ENCODE results near the gene ITIH5. TPM values are rescaled to one million over a fixed set of nuclear protein-coding genes. Genes with fewer than 3 reads are reported as not detected.
"Not testable (repeated sequence)": the region's sequence is repeated elsewhere in the genome, so short reads cannot be mapped to it uniquely, and the experiment has no call there.

The ITIH5 gene
- polyA plus RNA-seq, 3 donors from 2014 or later = not detected

- H3K4me3 Mint-ChIP-seq = no peak overlapping the region
- no peaks in the 10 kb centered on the region for H3K9me3 Mint-ChIP-seq
- no peak for DNase-seq
- H3K4me1 Mint-ChIP-seq = no peaks in the 10 kb centered on the region
- no peaks in the 10 kb centered on the region for H3K36me3 Mint-ChIP-seq
- no peak overlapping the region for H3K27ac Mint-ChIP-seq
- H3K27me3 Mint-ChIP-seq (ENCODE audit: low read depth in 3 of 3) = peaks cover 5 to 20% (median 14%) of the 10 kb centered on the region in 3 donors
Observed at GRCh38 chr10:7700577-7701125, 33.9 kb upstream of the ITIH5 start.

- Mint-ChIP-seq H3K27ac (no peak overlapping the region), H3K9me3 (peaks cover 0 to 6% (median 3%) of the 10 kb centered on the region in 6 donors), H3K27me3 (ENCODE audit: low read depth in 3 of 3) (peaks cover 3 to 23% (median 6%) of the 10 kb centered on the region in 3 donors), H3K4me3 (no peak overlapping the region), H3K36me3 (peaks cover 0 to 6% (median 0%) of the 10 kb centered on the region in 3 donors), H3K4me1 (no peaks in the 10 kb centered on the region)
- DNase-seq = no peak
Observed at GRCh38 chr10:7697426-7697825, 30.7 kb upstream of the ITIH5 start.

- no peak overlapping the region for H3K27ac Mint-ChIP-seq
- peaks cover 0 to 7% (median 3%) of the 10 kb centered on the region in 6 donors for H3K9me3 Mint-ChIP-seq
Observed at GRCh38 chr10:7696545-7696944, 29.8 kb upstream of the ITIH5 start.

GRCh38 chr10:7693194-7693593 is 26.4 kb upstream of the ITIH5 start:
- not testable (repeated sequence) for DNase-seq, H3K4me1 Mint-ChIP-seq, H3K36me3 Mint-ChIP-seq, H3K4me3 Mint-ChIP-seq, H3K27ac Mint-ChIP-seq
- H3K9me3 Mint-ChIP-seq = peaks cover 0 to 11% (median 3%) of the 10 kb centered on the region in 6 donors
- H3K27me3 Mint-ChIP-seq (ENCODE audit: low read depth in 3 of 3) = peaks cover 5 to 14% (median 5%) of the 10 kb centered on the region in 3 donors

More at GRCh38 chr10:7696545-7696944, 29.8 kb upstream of the ITIH5 start:
- Mint-ChIP-seq H3K36me3 (peaks cover 0 to 6% (median 0%) of the 10 kb centered on the region in 3 donors), H3K4me3 (no peak overlapping the region), H3K4me1 (no peaks in the 10 kb centered on the region), H3K27me3 (ENCODE audit: low read depth in 3 of 3) (peaks cover 4 to 20% (median 5%) of the 10 kb centered on the region in 3 donors)
- DNase-seq = no peak

- not testable (repeated sequence) for DNase-seq, H3K4me1 Mint-ChIP-seq, H3K27ac Mint-ChIP-seq, H3K36me3 Mint-ChIP-seq, H3K4me3 Mint-ChIP-seq
- peaks cover 2 to 14% (median 2%) of the 10 kb centered on the region in 3 donors for H3K27me3 Mint-ChIP-seq (ENCODE audit: low read depth in 3 of 3)
- peaks cover 0 to 11% (median 3%) of the 10 kb centered on the region in 6 donors for H3K9me3 Mint-ChIP-seq
Observed at GRCh38 chr10:7692368-7692767, 25.6 kb upstream of the ITIH5 start.

- not testable (repeated sequence) for H3K27ac Mint-ChIP-seq, H3K4me1 Mint-ChIP-seq, H3K36me3 Mint-ChIP-seq, H3K4me3 Mint-ChIP-seq, DNase-seq
- Mint-ChIP-seq H3K27me3 (ENCODE audit: low read depth in 3 of 3) (peaks cover 2 to 14% (median 5%) of the 10 kb centered on the region in 3 donors), H3K9me3 (peaks cover 0 to 11% (median 3%) of the 10 kb centered on the region in 6 donors)
Observed at GRCh38 chr10:7690885-7691597, 24.3 kb upstream of the ITIH5 start.

GRCh38 chr10:7689591-7689990 is 22.8 kb upstream of the ITIH5 start:
- Mint-ChIP-seq H3K27me3 (ENCODE audit: low read depth in 3 of 3) (peaks cover 2 to 15% (median 5%) of the 10 kb centered on the region in 3 donors), H3K4me1 (peaks cover 2 to 5% of the 10 kb centered on the region in 2 donors), H3K36me3 (peaks cover 0 to 6% (median 0%) of the 10 kb centered on the region in 3 donors), H3K4me3 (no peak overlapping the region), H3K27ac (no peak overlapping the region), H3K9me3 (peaks cover 0 to 11% (median 3%) of the 10 kb centered on the region in 6 donors)
- DNase-seq = no peak

- Mint-ChIP-seq H3K4me3 (no peak overlapping the region), H3K4me1 (peaks cover 2 to 5% of the 10 kb centered on the region in 2 donors), H3K27ac (no peak overlapping the region), H3K27me3 (ENCODE audit: low read depth in 3 of 3) (peaks cover 2 to 18% (median 7%) of the 10 kb centered on the region in 3 donors), H3K36me3 (no peaks in the 10 kb centered on the region), H3K9me3 (peaks cover 0 to 13% (median 0%) of the 10 kb centered on the region in 6 donors)
- peak; percentile 52 to 66 (median 61) for DNase-seq
Observed at GRCh38 chr10:7687228-7687907, 20.6 kb upstream of the ITIH5 start.

- H3K4me3 Mint-ChIP-seq = no peak overlapping the region
- peaks cover 0 to 23% (median 7%) of the 10 kb centered on the region in 3 donors for H3K27me3 Mint-ChIP-seq (ENCODE audit: low read depth in 3 of 3)
Observed at GRCh38 chr10:7686351-7687171, 19.8 kb upstream of the ITIH5 start.

GRCh38 chr10:7680078-7680477 is 13.3 kb upstream of the ITIH5 start:
- not testable (repeated sequence) for H3K36me3 Mint-ChIP-seq, DNase-seq, H3K4me3 Mint-ChIP-seq, H3K27ac Mint-ChIP-seq, H3K4me1 Mint-ChIP-seq
- Mint-ChIP-seq H3K27me3 (ENCODE audit: low read depth in 3 of 3) (peaks cover 2 to 28% (median 8%) of the 10 kb centered on the region in 3 donors), H3K9me3 (peaks cover 0 to 10% (median 0%) of the 10 kb centered on the region in 6 donors)

More at GRCh38 chr10:7686351-7687171, 19.8 kb upstream of the ITIH5 start:
- no peaks in the 10 kb centered on the region for H3K36me3 Mint-ChIP-seq
- H3K27ac Mint-ChIP-seq = no peak overlapping the region
- peaks cover 2 to 5% of the 10 kb centered on the region in 2 donors for H3K4me1 Mint-ChIP-seq
- H3K9me3 Mint-ChIP-seq = peaks cover 0 to 14% (median 0%) of the 10 kb centered on the region in 6 donors
- no peak for DNase-seq

GRCh38 chr10:7679256-7679655 is 12.5 kb upstream of the ITIH5 start:
- H3K9me3 Mint-ChIP-seq = peaks cover 0 to 10% (median 0%) of the 10 kb centered on the region in 6 donors
- no peak for DNase-seq
- peaks cover 2 to 23% (median 8%) of the 10 kb centered on the region in 3 donors for H3K27me3 Mint-ChIP-seq (ENCODE audit: low read depth in 3 of 3)
- no peaks in the 10 kb centered on the region for H3K36me3 Mint-ChIP-seq
- no peak overlapping the region for H3K4me3 Mint-ChIP-seq
- H3K4me1 Mint-ChIP-seq = no peaks in the 10 kb centered on the region
- no peak overlapping the region for H3K27ac Mint-ChIP-seq

GRCh38 chr10:7672341-7673134 is 5.8 kb upstream of the ITIH5 start:
- no peak for DNase-seq
- Mint-ChIP-seq H3K27me3 (ENCODE audit: low read depth in 3 of 3) (peaks cover 5 to 29% (median 14%) of the 10 kb centered on the region in 3 donors), H3K9me3 (no peaks in the 10 kb centered on the region), H3K4me3 (no peak overlapping the region), H3K4me1 (peaks cover 5 to 9% of the 10 kb centered on the region in 2 donors), H3K36me3 (no peaks in the 10 kb centered on the region), H3K27ac (no peak overlapping the region)
